Large intestine (tissue), 3 donors: ENCODE results near the gene CAPN7. TPM values are rescaled to one million over a fixed set of nuclear protein-coding genes. Genes with fewer than 3 reads are reported as not detected.

Experiments used
- DNase-seq, 2 donors: peaks; one replicate each; pipeline versions ENCODE4 v3.0.0 to v3.0.0-alpha.2; 2013
- H3K27ac ChIP-seq: one replicate; pipeline ENCODE4 v1.5.1; 2013; ENCODE audit warnings: low read length
- H3K27me3 ChIP-seq: 2 replicates; pipeline ENCODE4 v1.6.1; 2013; ENCODE audit warnings: low read length; ENCODE audit not compliant: control insufficient read depth, insufficient read depth
- H3K36me3 ChIP-seq: 2 replicates; pipeline ENCODE4 v1.6.1; 2013; ENCODE audit warnings: low read length; ENCODE audit not compliant: control insufficient read depth, insufficient read depth
- H3K4me1 ChIP-seq: one replicate; pipeline ENCODE4 v1.6.1; 2013; ENCODE audit warnings: low read length; ENCODE audit not compliant: control insufficient read depth, insufficient read depth
- H3K4me3 ChIP-seq: one replicate; pipeline ENCODE4 v1.5.1; 2013; ENCODE audit warnings: low read length
- H3K9me3 ChIP-seq: one replicate; pipeline ENCODE4 v1.6.1; 2013; ENCODE audit warnings: mild to moderate bottlenecking, low read depth, low read length, moderate library complexity; ENCODE audit not compliant: control insufficient read depth
- WGBS: methylation state at CpG from one replicate; pipeline ENCODE4 v1.1.5; 2013; ENCODE audit warnings: low lambda C conversion rate; ENCODE audit not compliant: insufficient coverage; 5-methylcytosine and 5-hydroxymethylcytosine counted together
- polyA plus RNA-seq: library from polyadenylated mRNA; unstranded; fragments of 120-200 nt; gene quantifications from one replicate; pipeline ENCODE4 v1.2.1, GENCODE V29; 2013

The CAPN7 gene
- polyA plus RNA-seq, 1 donor: 46.7 TPM

GRCh38 chr3:15295506-15295905, 89.5 kb downstream of the CAPN7 start:
- no peaks in the 10 kb centered on the region for H3K9me3 ChIP-seq
- no peaks in the 10 kb centered on the region for H3K27me3 ChIP-seq
- DNase-seq: no peak
- no peak overlapping the region for H3K4me3 ChIP-seq
- WGBS: 80% methylated on average over 3 of the region's 6 CpGs
- no peak overlapping the region for H3K27ac ChIP-seq
- peaks cover 4% of the 10 kb centered on the region for H3K4me1 ChIP-seq
- H3K36me3 ChIP-seq: no peaks in the 10 kb centered on the region

GRCh38 chr3:15297608-15298350, 91.7 kb downstream of the CAPN7 start:
- Histone ChIP-seq H3K36me3 (no peaks in the 10 kb centered on the region), H3K4me3 (no peak overlapping the region), H3K4me1 (peaks cover 4% of the 10 kb centered on the region), H3K27ac (no peak overlapping the region), H3K27me3 (no peaks in the 10 kb centered on the region), H3K9me3 (no peaks in the 10 kb centered on the region)
- DNase-seq: no peak
- WGBS: 100% methylated on average over 1 of the region's 4 CpGs

GRCh38 chr3:15298504-15298903, 92.5 kb downstream of the CAPN7 start:
- WGBS: no CpG with 5 or more reads among the region's 3 CpGs
- Histone ChIP-seq H3K4me1 (no peaks in the 10 kb centered on the region), H3K36me3 (no peaks in the 10 kb centered on the region), H3K4me3 (no peak overlapping the region), H3K9me3 (no peaks in the 10 kb centered on the region), H3K27me3 (no peaks in the 10 kb centered on the region), H3K27ac (no peak overlapping the region)
- no peak for DNase-seq

- Histone ChIP-seq H3K27ac (no peak overlapping the region), H3K4me1 (no peaks in the 10 kb centered on the region), H3K27me3 (no peaks in the 10 kb centered on the region), H3K36me3 (no peaks in the 10 kb centered on the region), H3K4me3 (no peak overlapping the region), H3K9me3 (no peaks in the 10 kb centered on the region)
- no peak for DNase-seq
- WGBS: no CpG with 5 or more reads among the region's 3 CpGs
These were observed 93.0 kb downstream of the CAPN7 start for GRCh38 chr3:15299036-15299435.

GRCh38 chr3:15300323-15301078, 94.5 kb downstream of the CAPN7 start:
- no peak for DNase-seq
- Histone ChIP-seq H3K36me3 (no peaks in the 10 kb centered on the region), H3K27me3 (no peaks in the 10 kb centered on the region), H3K4me1 (no peaks in the 10 kb centered on the region), H3K9me3 (no peaks in the 10 kb centered on the region), H3K27ac (no peak overlapping the region), H3K4me3 (no peak overlapping the region)
- WGBS: no CpG with 5 or more reads among the region's 8 CpGs

- Histone ChIP-seq H3K9me3 (no peaks in the 10 kb centered on the region), H3K36me3 (no peaks in the 10 kb centered on the region), H3K27ac (no peak overlapping the region), H3K4me1 (no peaks in the 10 kb centered on the region), H3K4me3 (no peak overlapping the region), H3K27me3 (no peaks in the 10 kb centered on the region)
- no peak for DNase-seq
- WGBS: 80% methylated on average over 2 of the region's 7 CpGs
These were observed 95.7 kb downstream of the CAPN7 start for GRCh38 chr3:15301761-15302160.

Other genes starting within 250 kb of the CAPN7 start
- gene MRPS25, start 140.9 kb upstream of the CAPN7 start, polyA plus RNA-seq: 93.4 TPM
- gene RBSN, start 107.1 kb upstream of the CAPN7 start, polyA plus RNA-seq: 19.1 TPM
- 12.4 TPM for gene SH3BP5, start 126.3 kb downstream of the CAPN7 start, polyA plus RNA-seq
- 16.7 TPM for gene METTL6, start 221.3 kb downstream of the CAPN7 start, polyA plus RNA-seq
- gene EAF1, start 221.4 kb downstream of the CAPN7 start, polyA plus RNA-seq: 21.3 TPM